RWPE2 (cell line): ENCODE measurements around the gene CELF2.

Source experiments
- ATAC-seq: fragments of 200-7000 bp; cut with Tn5 transposase; 3 replicates; pipeline ENCODE4 v1.9.1; 2021; ENCODE audit warnings: low read depth
- DNase-seq: peaks from one replicate; pipeline ENCODE4 v3.0.0-alpha.2; 2020; ENCODE audit warnings: low spot score
- H3K27ac ChIP-seq: fragments of 450-650 bp; 2 replicates; pipeline ENCODE4 v1.5.1; 2017; ENCODE audit warnings: mild to moderate bottlenecking; ENCODE audit not compliant: poor library complexity, severe bottlenecking
- H3K27me3 ChIP-seq: fragments of 250-450 bp; sonication (Bioruptor Pico); 2 replicates; pipeline ENCODE4 v1.5.1; 2021; ENCODE audit warnings: mild to moderate bottlenecking, moderate library complexity; ENCODE audit not compliant: insufficient read depth, poor library complexity, severe bottlenecking
- H3K36me3 ChIP-seq: fragments of 250-450 bp; sonication (Bioruptor Pico); 2 replicates; pipeline ENCODE4 v1.5.1; 2020; ENCODE audit warnings: low read depth, mild to moderate bottlenecking, moderate library complexity
- H3K4me1 ChIP-seq: fragments of 250-450 bp; sonication (Bioruptor Pico); 2 replicates; pipeline ENCODE4 v1.5.1; 2021; ENCODE audit warnings: mild to moderate bottlenecking, moderate library complexity; ENCODE audit not compliant: insufficient read depth, poor library complexity, severe bottlenecking
- H3K4me3 ChIP-seq: fragments of 250-450 bp; sonication (Bioruptor Pico); 2 replicates; pipeline ENCODE4 v1.5.1; 2021; ENCODE audit warnings: mild to moderate bottlenecking, moderate library complexity; ENCODE audit not compliant: severe bottlenecking
- H3K9me3 ChIP-seq: fragments of 250-450 bp; sonication (Bioruptor Pico); 2 replicates; pipeline ENCODE4 v1.5.1; 2021; ENCODE audit warnings: mild to moderate bottlenecking, moderate library complexity; ENCODE audit not compliant: severe bottlenecking
- TF ChIP-seq, protein P1 (sequence below): fragments of 450-650 bp; IDR thresholded peaks from one replicate; pipeline ENCODE4 v1.5.1; 2017; ENCODE audit warnings: mild to moderate bottlenecking, moderate library complexity; ENCODE audit not compliant: poor library complexity, severe bottlenecking

Gene CELF2

DNA sequence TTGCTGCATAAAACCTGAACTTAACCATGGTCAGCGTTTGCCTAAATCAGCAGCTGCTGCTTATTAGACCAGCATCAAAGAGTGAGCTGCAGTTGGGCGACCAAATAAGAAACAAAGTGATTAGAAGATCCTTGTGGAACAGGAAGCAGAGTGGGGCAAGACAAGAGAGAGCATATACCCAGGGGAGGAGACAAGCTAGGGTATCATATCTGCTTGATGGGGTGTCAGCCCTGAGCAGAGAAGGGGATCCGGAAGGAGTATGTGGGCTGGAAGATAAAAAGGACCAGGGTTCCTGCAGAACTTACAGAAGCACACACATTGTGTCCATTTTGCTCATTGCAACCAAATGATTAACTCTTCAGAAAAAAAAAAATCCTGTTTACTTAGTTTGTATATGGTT is 213.6 kb downstream of the CELF2 start:
- Histone ChIP-seq H3K27me3 (no peaks in the 10 kb centered on the region), H3K4me1 (no peaks in the 10 kb centered on the region), H3K36me3 (no peaks in the 10 kb centered on the region), H3K4me3 (no peak overlapping the region), H3K9me3 (no peaks in the 10 kb centered on the region), H3K27ac (no peak overlapping the region)
- ATAC-seq (no peak), DNase-seq (no peak)
- TF ChIP-seq, protein P1, sequence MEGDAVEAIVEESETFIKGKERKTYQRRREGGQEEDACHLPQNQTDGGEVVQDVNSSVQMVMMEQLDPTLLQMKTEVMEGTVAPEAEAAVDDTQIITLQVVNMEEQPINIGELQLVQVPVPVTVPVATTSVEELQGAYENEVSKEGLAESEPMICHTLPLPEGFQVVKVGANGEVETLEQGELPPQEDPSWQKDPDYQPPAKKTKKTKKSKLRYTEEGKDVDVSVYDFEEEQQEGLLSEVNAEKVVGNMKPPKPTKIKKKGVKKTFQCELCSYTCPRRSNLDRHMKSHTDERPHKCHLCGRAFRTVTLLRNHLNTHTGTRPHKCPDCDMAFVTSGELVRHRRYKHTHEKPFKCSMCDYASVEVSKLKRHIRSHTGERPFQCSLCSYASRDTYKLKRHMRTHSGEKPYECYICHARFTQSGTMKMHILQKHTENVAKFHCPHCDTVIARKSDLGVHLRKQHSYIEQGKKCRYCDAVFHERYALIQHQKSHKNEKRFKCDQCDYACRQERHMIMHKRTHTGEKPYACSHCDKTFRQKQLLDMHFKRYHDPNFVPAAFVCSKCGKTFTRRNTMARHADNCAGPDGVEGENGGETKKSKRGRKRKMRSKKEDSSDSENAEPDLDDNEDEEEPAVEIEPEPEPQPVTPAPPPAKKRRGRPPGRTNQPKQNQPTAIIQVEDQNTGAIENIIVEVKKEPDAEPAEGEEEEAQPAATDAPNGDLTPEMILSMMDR, result no peak

DNA sequence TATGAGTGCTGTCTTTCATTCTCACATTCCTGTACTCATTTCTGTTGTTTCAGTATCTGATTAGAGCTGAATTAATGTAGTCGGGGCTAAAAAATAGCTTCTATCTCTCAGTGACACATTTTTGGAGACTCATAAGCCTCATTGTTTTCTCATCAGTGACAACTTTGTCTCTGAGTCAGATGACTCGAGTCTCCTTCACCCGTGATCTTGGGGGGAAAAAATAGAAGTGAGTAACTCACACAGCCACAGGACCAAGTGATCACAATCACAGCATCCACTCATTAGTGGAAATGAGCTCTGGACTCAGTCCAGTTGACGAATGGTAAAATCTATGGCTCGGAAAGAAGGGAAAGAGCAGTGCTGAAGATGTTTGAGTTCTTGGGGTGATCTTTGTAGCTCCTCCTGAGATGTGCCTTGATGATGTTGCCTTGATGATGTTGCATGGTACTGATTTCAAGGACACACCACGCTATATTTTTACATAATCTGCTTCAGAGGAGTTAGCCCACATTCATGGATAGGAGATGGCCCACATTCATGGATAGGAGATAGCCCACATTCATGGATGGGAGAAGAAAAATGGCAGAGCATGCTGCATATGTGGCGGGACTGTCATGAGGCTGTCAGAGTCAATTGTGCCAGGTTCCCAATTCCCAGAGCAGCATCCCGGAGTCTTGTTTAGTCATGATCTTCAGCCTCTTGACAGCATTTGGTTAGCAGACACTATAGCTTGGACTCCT is 214.7 kb downstream of the CELF2 start:
- Histone ChIP-seq H3K9me3 (no peaks in the 10 kb centered on the region), H3K4me3 (no peak overlapping the region), H3K4me1 (no peaks in the 10 kb centered on the region), H3K27ac (no peak overlapping the region), H3K27me3 (no peaks in the 10 kb centered on the region), H3K36me3 (no peaks in the 10 kb centered on the region)
- TF ChIP-seq, protein P1, result no peak
- no peak for ATAC-seq
- no peak for DNase-seq

DNA sequence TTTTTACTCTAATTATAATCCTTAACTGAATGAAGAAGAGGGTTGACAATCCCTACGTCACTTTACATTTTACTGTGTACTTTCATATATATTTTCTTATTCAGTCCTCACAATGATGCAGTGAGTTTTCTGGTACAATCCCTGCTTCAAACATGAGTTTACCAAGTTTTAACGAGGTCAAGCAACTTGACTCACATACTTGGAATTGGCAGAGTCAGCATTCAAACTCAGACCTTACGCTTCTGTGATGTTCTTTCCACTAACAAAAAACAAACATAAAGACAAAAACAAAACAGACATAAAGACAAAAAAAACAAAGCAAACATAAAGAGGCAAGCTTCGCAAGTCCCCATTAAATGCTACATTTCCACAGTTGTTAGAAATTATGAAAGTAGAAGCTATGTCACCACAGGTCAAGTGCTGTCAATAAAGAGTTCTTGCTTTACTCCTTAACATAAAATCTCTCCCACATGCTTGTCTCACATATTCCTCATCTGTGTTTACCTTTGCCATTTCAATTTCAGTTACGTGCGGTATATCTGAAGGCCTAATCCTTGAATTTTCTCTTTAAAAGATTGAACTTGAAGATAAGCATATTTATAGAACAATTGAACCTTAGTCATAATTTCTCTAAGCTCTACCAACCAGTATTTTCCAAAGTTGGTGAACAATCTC is 217.3 kb downstream of the CELF2 start:
- Histone ChIP-seq H3K36me3 (no peaks in the 10 kb centered on the region), H3K4me3 (no peak overlapping the region), H3K4me1 (no peaks in the 10 kb centered on the region), H3K9me3 (no peaks in the 10 kb centered on the region), H3K27me3 (no peaks in the 10 kb centered on the region), H3K27ac (no peak overlapping the region)
- no peak for ATAC-seq
- TF ChIP-seq, protein P1, result no peak
- no peak for DNase-seq

DNA sequence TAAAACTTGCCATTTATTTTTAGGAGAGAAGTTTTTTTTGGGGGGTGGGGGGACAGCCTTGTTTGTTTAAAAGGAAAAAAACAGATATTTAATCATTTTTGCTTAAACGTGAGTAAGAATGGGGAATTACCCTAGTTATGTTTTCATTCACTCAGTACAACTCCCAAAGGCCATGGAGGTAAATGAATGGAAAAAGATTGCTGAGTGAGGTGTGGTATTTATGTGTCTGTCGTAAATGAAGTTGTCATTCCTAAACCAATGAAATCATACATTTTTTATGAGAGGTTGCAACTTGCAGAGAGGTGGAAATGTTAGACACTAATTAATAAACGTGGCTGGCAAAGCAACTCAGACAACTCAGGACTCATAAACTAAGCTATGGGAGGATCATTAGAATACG is 218.1 kb downstream of the CELF2 start:
- TF ChIP-seq, protein P1, result no peak
- Histone ChIP-seq H3K36me3 (no peaks in the 10 kb centered on the region), H3K4me3 (no peak overlapping the region), H3K27me3 (no peaks in the 10 kb centered on the region), H3K4me1 (no peaks in the 10 kb centered on the region), H3K27ac (no peak overlapping the region), H3K9me3 (no peaks in the 10 kb centered on the region)
- no peak for DNase-seq
- ATAC-seq, result no peak

DNA sequence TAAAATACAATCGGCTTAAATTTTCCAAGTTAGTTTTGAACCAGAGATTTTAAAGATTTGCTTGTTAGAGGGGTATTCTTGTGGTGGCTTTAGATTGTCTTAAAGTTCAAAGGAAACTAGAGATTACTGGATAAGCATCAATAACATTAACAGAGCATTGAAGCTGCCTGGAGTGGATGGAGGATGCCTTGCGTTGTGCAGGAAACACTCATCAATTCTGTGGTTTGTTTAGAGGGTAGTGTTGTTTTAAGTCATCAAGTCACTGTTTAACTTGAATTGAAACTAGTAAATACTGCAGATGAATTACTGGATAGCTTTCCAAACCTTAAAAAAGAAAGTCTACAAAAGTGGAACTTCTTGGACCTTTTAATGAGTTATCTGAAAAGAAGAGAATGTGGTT is 218.6 kb downstream of the CELF2 start:
- Histone ChIP-seq H3K4me1 (no peaks in the 10 kb centered on the region), H3K27me3 (no peaks in the 10 kb centered on the region), H3K9me3 (no peaks in the 10 kb centered on the region), H3K4me3 (no peak overlapping the region), H3K27ac (no peak overlapping the region), H3K36me3 (no peaks in the 10 kb centered on the region)
- ATAC-seq (no peak), DNase-seq (no peak)
- TF ChIP-seq, protein P1, result no peak
